IMR-90 (cell line): ENCODE measurements around the gene PLCG2. TPM values are rescaled to one million over a fixed set of nuclear protein-coding genes. Genes with fewer than 3 reads are reported as not detected.

Experiments
- ATAC-seq: fragments of 200-7000 bp; cut with Tn5 transposase; 2 replicates; pipeline ENCODE4 v1.9.1; 2020; ENCODE audit warnings: low read depth, mild to moderate bottlenecking, moderate library complexity
- BruUV-seq: library from RNA; stranded (reverse); fragments of 400-500 nt; replicated peaks from 2 replicates; lab custom pipeline; 2021; lab: Mats Ljungman, UMichigan
- CTCF ChIA-PET: fragments of 300-600 bp; formaldehyde crosslinking; extraction: SDS; loops from one replicate; lab custom pipeline; 2021; ENCODE audit warnings: antibody characterized with exemption; lab: Yijun Ruan, JAX
- POLR2A ChIA-PET: fragments of 300-600 bp; sonication (Branson Sonifier 250); formaldehyde crosslinking; loops from one replicate; lab custom pipeline; 2022; ENCODE audit warnings: antibody characterized with exemption; ENCODE audit not compliant: unreplicated experiment; lab: Charles Lee
- DNase-seq: peaks from one replicate; pipeline ENCODE4 v3.0.0; 2013
- H2AFZ ChIP-seq: replicated peaks from 2 replicates; pipeline ENCODE3; 2013; ENCODE audit warnings: low read length, mild to moderate bottlenecking; ENCODE audit not compliant: poor library complexity
- H2AK5ac ChIP-seq: 2 replicates; pipeline ENCODE4 v1.6.1; 2013; ENCODE audit warnings: low read depth, low read length, inconsistent platforms
- H2AK9ac ChIP-seq: replicated peaks from 2 replicates; pipeline ENCODE3; 2013; ENCODE audit warnings: mild to moderate bottlenecking, low read depth, low read length, moderate library complexity; ENCODE audit not compliant: poor library complexity
- H2BK120ac ChIP-seq: 2 replicates; pipeline ENCODE4 v1.6.1; 2013; ENCODE audit warnings: low read depth, low read length, inconsistent platforms
- H2BK15ac ChIP-seq: 3 replicates; pipeline ENCODE4 v1.6.1; 2013; ENCODE audit warnings: low read depth, low read length, inconsistent platforms
- H2BK20ac ChIP-seq: 2 replicates; pipeline ENCODE4 v1.6.1; 2013; ENCODE audit warnings: low read depth, mild to moderate bottlenecking, inconsistent platforms, low read length, moderate library complexity
- H2BK5ac ChIP-seq: 2 replicates; pipeline ENCODE4 v1.6.1; 2013; ENCODE audit warnings: mild to moderate bottlenecking, low read depth, low read length, inconsistent platforms; ENCODE audit not compliant: poor library complexity, severe bottlenecking
- H3K14ac ChIP-seq: replicated peaks from 2 replicates; pipeline ENCODE4 v1.6.1; 2013; ENCODE audit warnings: low read depth, low read length, inconsistent platforms
- H3K18ac ChIP-seq: 2 replicates; pipeline ENCODE4 v1.6.1; 2013; ENCODE audit warnings: low read depth, low read length, control low read depth
- H3K23ac ChIP-seq: 2 replicates; pipeline ENCODE4 v1.6.1; 2013; ENCODE audit warnings: low read depth, low read length, inconsistent platforms
- H3K27ac ChIP-seq: 2 replicates; pipeline ENCODE4 v1.5.1; 2013; ENCODE audit warnings: mild to moderate bottlenecking, control low read depth, low read length; ENCODE audit not compliant: insufficient read depth
- H3K27me3 ChIP-seq: 2 replicates; pipeline ENCODE4 v1.6.1; 2013; ENCODE audit warnings: low read length; ENCODE audit not compliant: control insufficient read depth, insufficient read depth
- H3K36me3 ChIP-seq: 2 replicates; pipeline ENCODE4 v1.6.1; 2013; ENCODE audit warnings: low read length, mixed read lengths; ENCODE audit not compliant: control insufficient read depth, insufficient read depth
- H3K4ac ChIP-seq: 2 replicates; pipeline ENCODE4 v1.6.1; 2013; ENCODE audit warnings: low read depth, low read length, inconsistent platforms
- H3K4me1 ChIP-seq: 2 replicates; pipeline ENCODE4 v1.6.1; 2013; ENCODE audit warnings: low read length, mixed read lengths; ENCODE audit not compliant: control insufficient read depth, insufficient read depth
- H3K4me2 ChIP-seq: 2 replicates; pipeline ENCODE4 v1.6.1; 2013; ENCODE audit warnings: low read depth, mild to moderate bottlenecking, control low read depth, low read length, moderate library complexity
- H3K4me3 ChIP-seq: 2 replicates; pipeline ENCODE4 v1.5.1; 2013; ENCODE audit warnings: low read depth, mild to moderate bottlenecking, control low read depth, low read length, moderate library complexity; ENCODE audit not compliant: insufficient read depth
- H3K56ac ChIP-seq: 2 replicates; pipeline ENCODE4 v1.6.1; 2013; ENCODE audit warnings: low read length, inconsistent platforms; ENCODE audit not compliant: insufficient read depth; ENCODE audit errors: extremely low read depth
- H3K79me1 ChIP-seq, 2 experiments: 2 replicates each; pipeline ENCODE4 v1.6.1; 2013; ENCODE audit warnings: low read length in 2 of 2, inconsistent platforms in 1 of 2, low read depth in 1 of 2
- H3K9ac ChIP-seq: 2 replicates; pipeline ENCODE4 v1.6.1; 2013; ENCODE audit warnings: low read depth, low read length, control low read depth
- H3K9me1 ChIP-seq: 2 replicates; pipeline ENCODE4 v1.6.1; 2013; ENCODE audit warnings: low read length, inconsistent platforms; ENCODE audit not compliant: insufficient read depth
- H3K9me3 ChIP-seq: 2 replicates; pipeline ENCODE4 v1.6.1; 2013; ENCODE audit warnings: low read length; ENCODE audit not compliant: control insufficient read depth, insufficient read depth
- H4K20me1 ChIP-seq: 2 replicates; pipeline ENCODE4 v1.6.1; 2013; ENCODE audit warnings: low read length, inconsistent platforms; ENCODE audit not compliant: insufficient read depth
- H4K5ac ChIP-seq: 2 replicates; pipeline ENCODE4 v1.6.1; 2013; ENCODE audit warnings: mild to moderate bottlenecking, low read depth, low read length, control low read depth
- H4K8ac ChIP-seq, 2 experiments: 2 replicates each; pipeline ENCODE4 v1.6.1; 2013; ENCODE audit warnings: low read depth in 2 of 2, low read length in 2 of 2, control low read depth in 1 of 2, inconsistent platforms in 1 of 2
- H4K91ac ChIP-seq: 2 replicates; pipeline ENCODE4 v1.6.1; 2013; ENCODE audit warnings: low read depth, low read length, inconsistent platforms; ENCODE audit not compliant: insufficient read depth
- BHLHE40 ChIP-seq: fragments of 150-350 bp; IDR thresholded peaks from 2 replicates; pipeline ENCODE4 v1.6.1; 2016; ENCODE audit warnings: mild to moderate bottlenecking, low read depth, low read length
- CEBPB ChIP-seq: IDR thresholded peaks from 2 replicates; pipeline ENCODE4 v1.6.1; 2012; ENCODE audit warnings: low read depth, low read length, improper control_type of control experiment
- CHD1 ChIP-seq: IDR thresholded peaks from 2 replicates; pipeline ENCODE4 v1.6.1; 2012; ENCODE audit warnings: low read depth, low read length, improper control_type of control experiment
- FOS ChIP-seq: fragments of 150-350 bp; IDR thresholded peaks from 2 replicates; pipeline ENCODE4 v1.6.1; 2016; ENCODE audit warnings: low read depth, low read length
- MAFK ChIP-seq: IDR thresholded peaks from 2 replicates; pipeline ENCODE4 v1.6.1; 2012; ENCODE audit warnings: low read depth, low read length, improper control_type of control experiment
- MAZ ChIP-seq: IDR thresholded peaks from 2 replicates; pipeline ENCODE4 v1.6.1; 2012; ENCODE audit warnings: low read depth, mild to moderate bottlenecking, low read length, improper control_type of control experiment, moderate library complexity, borderline replicate concordance
- MXI1 ChIP-seq: IDR thresholded peaks from 2 replicates; pipeline ENCODE4 v1.6.1; 2012; ENCODE audit warnings: low read depth, mild to moderate bottlenecking, low read length, moderate library complexity, borderline replicate concordance
- NFE2L2 ChIP-seq: fragments of 150-350 bp; IDR thresholded peaks from 2 replicates; pipeline ENCODE4 v1.6.1; 2016; ENCODE audit warnings: low read depth, mild to moderate bottlenecking, low read length
- POLR2A ChIP-seq: IDR thresholded peaks from 2 replicates; pipeline ENCODE4 v1.6.1; 2012; ENCODE audit warnings: mild to moderate bottlenecking, low read depth, low read length
- RAD21 ChIP-seq: IDR thresholded peaks from 2 replicates; pipeline ENCODE4 v1.6.1; 2012; ENCODE audit warnings: low read length, improper control_type of control experiment
- RCOR1 ChIP-seq: IDR thresholded peaks from 2 replicates; pipeline ENCODE4 v1.6.1; 2012; ENCODE audit warnings: mild to moderate bottlenecking, low read length, improper control_type of control experiment; ENCODE audit not compliant: insufficient replicate concordance
- RFX5 ChIP-seq: IDR thresholded peaks from 2 replicates; pipeline ENCODE4 v1.8.0; 2012; ENCODE audit warnings: low read depth, mild to moderate bottlenecking, low read length, moderate library complexity
- SMC3 ChIP-seq: fragments of 150-350 bp; IDR thresholded peaks from 2 replicates; pipeline ENCODE4 v1.6.1; 2016; ENCODE audit warnings: low read depth, mild to moderate bottlenecking, antibody characterized with exemption, low read length, moderate library complexity
- WGBS, 2 experiments: methylation state at CpG; one replicate each; pipeline versions ENCODE4 v1.1.5 to v1.1.7; 2013; ENCODE audit warnings: missing lambda C conversion rate in 2 of 2; ENCODE audit not compliant: insufficient read length in 1 of 2; ENCODE audit errors: extremely low coverage in 2 of 2; 5-methylcytosine and 5-hydroxymethylcytosine counted together
- dilution Hi-C: fragments of 300-500 bp; cut with HindIII; formaldehyde crosslinking; loops from one replicate; pipeline ENCODE4 v1.14.3; 2018; ENCODE audit warnings: low sequenced_read_pairs; ENCODE audit not compliant: unreplicated experiment
- in situ Hi-C: fragments of 300-500 bp; cut with MboI; formaldehyde crosslinking; loops from 3 replicates; pipeline ENCODE4 v1.14.3; 2019; ENCODE audit warnings: low sequenced_read_pairs, inconsistent platforms, mixed read lengths
- intact Hi-C: fragments of 100-400 bp; cut with micrococcal nuclease; formaldehyde crosslinking; loops from 2 replicates; pipeline ENCODE4 v1.10.0; 2022
- polyA plus RNA-seq, 3 experiments: library from polyadenylated mRNA; depleted of rRNA; stranded (reverse); fragments of >200 nt; gene quantifications; 2 replicates each; pipeline ENCODE4 v1.2.3, GENCODE V29; 2012; ENCODE audit warnings: low replicate concordance in 1 of 3
- total RNA-seq: library from RNA; depleted of rRNA; stranded (reverse); fragments of >200 nt; gene quantifications from 2 replicates; pipeline ENCODE4 v1.2.3, GENCODE V29; 2012
- TF ChIP-seq, protein P1 (sequence below): fragments of 150-350 bp; IDR thresholded peaks from 2 replicates; pipeline ENCODE4 v1.6.1; 2017; ENCODE audit warnings: mild to moderate bottlenecking, antibody characterized with exemption, low read length, low read depth
- TF ChIP-seq, protein P2 (sequence below): conservative IDR thresholded peaks from 2 replicates; pipeline ENCODE4 v1.5.1; 2012; ENCODE audit warnings: mild to moderate bottlenecking, low read depth, low read length, improper control_type of control experiment
- TF ChIP-seq, protein P3 (sequence below): fragments of 150-350 bp; IDR thresholded peaks from 2 replicates; pipeline ENCODE4 v1.6.1; 2016; ENCODE audit warnings: low read depth, mild to moderate bottlenecking, low read length, moderate library complexity, borderline replicate concordance

PLCG2 gene
- total and polyA plus RNA-seq, 2 of the 4 experiments (the other 2 are of a cell fraction): 0.14 to 0.18 TPM

DNA sequence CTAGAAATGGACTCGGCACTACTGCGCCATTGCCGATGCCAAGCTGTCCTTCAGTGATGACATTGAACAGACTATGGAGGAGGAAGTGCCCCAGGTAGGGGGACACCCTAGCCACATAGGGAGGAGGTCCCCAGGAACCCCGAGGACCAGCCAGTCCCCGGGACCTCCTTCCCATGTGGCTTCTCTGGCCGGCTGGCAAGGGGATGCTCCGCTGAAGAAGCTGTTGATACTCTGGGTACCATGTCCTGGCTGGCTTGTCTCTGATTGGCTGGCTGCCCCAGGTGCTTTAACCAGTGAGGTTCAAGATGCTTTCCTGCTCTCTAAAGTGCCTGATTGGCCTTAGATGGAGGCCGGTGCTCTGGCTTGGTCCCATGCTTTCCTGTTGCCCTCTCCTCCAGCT, 128.6 kb downstream of the PLCG2 start:
- Histone ChIP-seq H4K91ac (no peak overlapping the region), H3K9me3 (peaks cover 2% of the 10 kb centered on the region; the same call in 1 of the 2 replicates), H4K8ac (no peak overlapping the region), H3K36me3 (no peaks in the 10 kb centered on the region), H2AFZ (no peak overlapping the region), H3K9me1 (no peaks in the 10 kb centered on the region), H2AK5ac (no peak overlapping the region), H3K27ac (no peak overlapping the region), H3K4ac (no peak overlapping the region), H3K4me1 (no peaks in the 10 kb centered on the region), H3K4me3 (no peak overlapping the region), H3K56ac (no peak overlapping the region), H3K18ac (no peak overlapping the region), H4K5ac (no peak overlapping the region), H3K27me3 (no peaks in the 10 kb centered on the region; the same call in 1 of the 2 replicates), H3K14ac (no peak overlapping the region), H4K20me1 (no peaks in the 10 kb centered on the region), H2AK9ac (no peak overlapping the region), H2BK5ac (no peak overlapping the region), H3K79me1 (no peaks in the 10 kb centered on the region), H3K4me2 (no peak overlapping the region), H2BK20ac (no peak overlapping the region), H3K9ac (no peak overlapping the region), H3K23ac (no peak overlapping the region), H2BK15ac (no peak overlapping the region), H2BK120ac (no peak overlapping the region)
- POLR2A ChIA-PET: no interaction called here
- intact Hi-C loops: no loop called here
- no TSS peak for BruUV-seq
- CTCF ChIA-PET: no interaction called here
- WGBS, 2 experiments: no CpG with 5 or more reads among the region's 8 CpGs
- in situ Hi-C loops: no loop called here
- ATAC-seq (no peak), DNase-seq (no peak)
- dilution Hi-C loops: no loop called here
- TF ChIP-seq MAFK: no peak
- TF ChIP-seq, protein P1, sequence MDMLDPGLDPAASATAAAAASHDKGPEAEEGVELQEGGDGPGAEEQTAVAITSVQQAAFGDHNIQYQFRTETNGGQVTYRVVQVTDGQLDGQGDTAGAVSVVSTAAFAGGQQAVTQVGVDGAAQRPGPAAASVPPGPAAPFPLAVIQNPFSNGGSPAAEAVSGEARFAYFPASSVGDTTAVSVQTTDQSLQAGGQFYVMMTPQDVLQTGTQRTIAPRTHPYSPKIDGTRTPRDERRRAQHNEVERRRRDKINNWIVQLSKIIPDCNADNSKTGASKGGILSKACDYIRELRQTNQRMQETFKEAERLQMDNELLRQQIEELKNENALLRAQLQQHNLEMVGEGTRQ: no peak
- no peak for TF ChIP-seq RCOR1
- TF ChIP-seq RFX5: no peak
- no peak for TF ChIP-seq SMC3
- TF ChIP-seq CEBPB: no peak
- TF ChIP-seq, protein P2, sequence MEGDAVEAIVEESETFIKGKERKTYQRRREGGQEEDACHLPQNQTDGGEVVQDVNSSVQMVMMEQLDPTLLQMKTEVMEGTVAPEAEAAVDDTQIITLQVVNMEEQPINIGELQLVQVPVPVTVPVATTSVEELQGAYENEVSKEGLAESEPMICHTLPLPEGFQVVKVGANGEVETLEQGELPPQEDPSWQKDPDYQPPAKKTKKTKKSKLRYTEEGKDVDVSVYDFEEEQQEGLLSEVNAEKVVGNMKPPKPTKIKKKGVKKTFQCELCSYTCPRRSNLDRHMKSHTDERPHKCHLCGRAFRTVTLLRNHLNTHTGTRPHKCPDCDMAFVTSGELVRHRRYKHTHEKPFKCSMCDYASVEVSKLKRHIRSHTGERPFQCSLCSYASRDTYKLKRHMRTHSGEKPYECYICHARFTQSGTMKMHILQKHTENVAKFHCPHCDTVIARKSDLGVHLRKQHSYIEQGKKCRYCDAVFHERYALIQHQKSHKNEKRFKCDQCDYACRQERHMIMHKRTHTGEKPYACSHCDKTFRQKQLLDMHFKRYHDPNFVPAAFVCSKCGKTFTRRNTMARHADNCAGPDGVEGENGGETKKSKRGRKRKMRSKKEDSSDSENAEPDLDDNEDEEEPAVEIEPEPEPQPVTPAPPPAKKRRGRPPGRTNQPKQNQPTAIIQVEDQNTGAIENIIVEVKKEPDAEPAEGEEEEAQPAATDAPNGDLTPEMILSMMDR: no peak
- no peak for TF ChIP-seq NFE2L2
- no peak for TF ChIP-seq FOS
- no peak for TF ChIP-seq POLR2A
- TF ChIP-seq, protein P3, sequence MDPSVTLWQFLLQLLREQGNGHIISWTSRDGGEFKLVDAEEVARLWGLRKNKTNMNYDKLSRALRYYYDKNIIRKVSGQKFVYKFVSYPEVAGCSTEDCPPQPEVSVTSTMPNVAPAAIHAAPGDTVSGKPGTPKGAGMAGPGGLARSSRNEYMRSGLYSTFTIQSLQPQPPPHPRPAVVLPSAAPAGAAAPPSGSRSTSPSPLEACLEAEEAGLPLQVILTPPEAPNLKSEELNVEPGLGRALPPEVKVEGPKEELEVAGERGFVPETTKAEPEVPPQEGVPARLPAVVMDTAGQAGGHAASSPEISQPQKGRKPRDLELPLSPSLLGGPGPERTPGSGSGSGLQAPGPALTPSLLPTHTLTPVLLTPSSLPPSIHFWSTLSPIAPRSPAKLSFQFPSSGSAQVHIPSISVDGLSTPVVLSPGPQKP: no peak
- TF ChIP-seq MAZ: no peak
- no peak for TF ChIP-seq RAD21
- TF ChIP-seq MXI1: no peak
- no peak for TF ChIP-seq CHD1
- no peak for TF ChIP-seq BHLHE40
